HG02938 (cell line): ENCODE data around the gene TRIM29.

ENCODE experiments used
- ATAC-seq: cut with Tn5 transposase; IDR thresholded peaks from one replicate; pipeline ENCODE4 v1.9.1; 2021; ENCODE audit warnings: mild to moderate bottlenecking, moderate library complexity; ENCODE audit not compliant: unreplicated experiment

The TRIM29 gene

DNA sequence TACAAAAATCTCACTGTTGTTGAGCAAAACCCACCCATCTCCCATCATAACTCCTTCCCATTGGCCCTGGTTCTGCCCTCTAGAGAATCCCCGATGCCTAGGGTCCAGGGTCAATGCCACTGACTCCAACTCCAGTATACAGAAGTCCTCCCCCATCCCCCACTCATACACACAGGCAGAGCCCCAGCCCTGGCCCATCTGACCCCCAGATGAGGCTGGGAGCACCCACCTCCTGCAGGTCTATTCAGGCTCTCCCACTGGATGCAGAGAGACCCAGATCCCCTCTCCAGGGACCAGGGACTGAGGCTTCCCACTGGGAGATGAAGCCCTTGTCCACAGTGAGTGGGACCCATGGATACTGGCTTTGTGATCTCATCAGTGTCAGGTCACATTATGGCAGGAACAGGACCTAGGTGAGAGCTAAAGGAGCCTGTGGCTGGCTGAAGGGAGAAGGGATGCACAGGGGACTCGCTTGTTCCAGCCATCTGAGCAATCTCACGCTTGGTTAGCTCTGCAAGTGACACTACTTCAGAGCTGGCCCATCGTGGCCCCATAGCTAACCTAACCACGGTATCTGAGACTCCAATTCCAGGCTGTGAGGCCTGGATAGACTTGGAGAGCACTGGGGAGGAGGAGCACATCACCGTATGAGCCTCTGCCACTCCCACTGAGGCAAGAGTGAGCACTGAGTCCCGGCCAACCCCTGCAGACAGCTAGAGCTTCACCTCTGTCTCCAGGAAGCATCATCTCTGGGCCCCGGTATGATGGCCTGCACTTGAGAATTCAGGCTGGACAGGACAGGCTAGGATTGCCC is 35.7 kb downstream of the TRIM29 start:
- no peak for ATAC-seq

- no peak for ATAC-seq
These were observed 39.4 kb downstream of the TRIM29 start for GRCh38 chr11:120098503-120099020.

DNA sequence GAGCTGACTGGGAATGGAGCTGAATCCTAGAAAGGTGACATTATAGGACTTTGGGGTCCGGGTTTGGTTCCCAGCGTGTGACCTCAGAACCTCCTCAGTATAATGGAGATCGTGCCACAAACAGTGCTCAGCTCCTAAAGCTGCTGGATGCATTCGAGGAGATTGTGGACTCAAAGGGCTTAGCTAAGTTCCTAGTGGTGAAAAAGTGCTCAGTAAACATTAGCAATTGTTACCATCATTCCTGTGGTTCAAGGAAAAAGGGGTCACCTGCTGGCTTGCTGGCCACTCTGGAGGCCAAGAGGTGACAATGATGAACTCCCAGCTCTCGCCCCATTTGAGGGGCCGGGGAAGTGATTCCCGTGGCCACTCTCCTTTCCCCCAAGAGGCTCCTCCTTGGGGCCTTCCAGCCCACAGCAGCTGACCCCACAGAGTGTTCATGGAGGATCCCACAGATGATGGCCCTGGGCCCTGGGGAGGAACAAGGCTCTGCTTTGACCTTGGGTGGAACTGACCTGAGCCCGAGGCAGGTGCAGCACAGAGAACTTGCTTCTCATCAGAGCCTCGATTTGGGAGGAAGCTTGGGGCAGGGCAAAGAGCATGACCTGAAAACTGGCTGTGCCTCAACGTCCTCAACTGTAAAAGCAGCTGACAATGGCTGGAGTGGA is 40.1 kb downstream of the TRIM29 start:
- ATAC-seq, result no peak

DNA sequence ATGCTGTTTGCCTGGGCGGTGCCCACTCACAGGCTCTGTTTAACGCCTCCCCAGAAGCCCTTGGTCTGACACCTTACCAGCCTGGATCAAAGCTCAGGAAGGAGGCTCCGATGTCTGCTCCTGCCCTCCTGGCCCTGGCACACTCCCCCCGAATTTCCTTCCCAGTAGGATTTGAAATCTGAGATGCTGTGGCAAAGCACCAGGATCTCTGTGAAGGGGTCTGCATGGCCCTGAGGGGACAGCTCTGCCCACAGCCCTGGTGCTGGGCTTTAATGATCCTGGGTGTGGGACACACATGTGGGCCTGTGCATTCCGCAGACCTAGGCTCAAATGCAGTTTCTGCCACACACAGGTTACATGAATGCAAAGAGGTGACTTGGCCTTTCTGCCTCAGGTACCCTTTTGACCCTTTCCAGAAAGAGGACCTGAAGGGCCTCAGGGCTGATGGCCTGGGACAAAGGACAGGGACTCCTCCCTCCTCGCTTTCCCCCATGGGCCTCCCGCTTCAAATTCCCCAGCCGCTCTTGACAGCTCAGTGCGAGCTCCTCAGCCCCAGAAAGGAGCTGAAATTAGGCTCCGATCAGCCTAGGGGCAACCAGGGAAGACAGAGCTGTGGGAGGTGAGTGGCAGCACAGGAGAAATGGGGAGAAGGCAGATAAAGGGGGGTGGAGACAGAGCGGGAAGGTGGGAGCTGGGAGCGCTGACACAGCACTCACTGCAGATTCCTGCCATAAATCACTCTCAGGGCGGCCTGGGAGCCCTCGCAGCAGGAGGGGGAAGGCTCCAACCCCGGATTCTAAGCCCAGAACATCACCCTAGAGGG is 41.3 kb downstream of the TRIM29 start:
- no peak for ATAC-seq

DNA sequence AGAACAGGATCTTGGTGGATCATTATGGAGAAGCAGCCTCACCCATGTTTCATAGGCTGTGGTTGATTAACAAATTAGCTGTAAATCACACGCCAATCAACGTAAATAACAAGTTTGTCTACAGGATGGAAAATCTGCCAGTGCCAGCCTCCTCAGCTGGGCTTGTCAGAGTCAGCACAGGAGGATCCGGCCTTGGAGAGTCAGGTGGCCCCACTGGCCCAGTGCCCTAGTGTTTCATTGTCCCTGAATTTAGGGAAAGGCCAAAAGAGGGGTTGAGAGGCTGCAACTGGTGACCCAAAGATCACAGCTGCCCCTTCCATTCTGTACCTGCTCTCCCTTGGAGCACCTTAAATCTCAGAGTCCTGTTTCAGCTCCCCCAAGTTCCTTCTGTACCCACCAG is 42.4 kb downstream of the TRIM29 start:
- no peak for ATAC-seq

GRCh38 chr11:120091701-120092100 is 46.2 kb downstream of the TRIM29 start:
- no peak for ATAC-seq

DNA sequence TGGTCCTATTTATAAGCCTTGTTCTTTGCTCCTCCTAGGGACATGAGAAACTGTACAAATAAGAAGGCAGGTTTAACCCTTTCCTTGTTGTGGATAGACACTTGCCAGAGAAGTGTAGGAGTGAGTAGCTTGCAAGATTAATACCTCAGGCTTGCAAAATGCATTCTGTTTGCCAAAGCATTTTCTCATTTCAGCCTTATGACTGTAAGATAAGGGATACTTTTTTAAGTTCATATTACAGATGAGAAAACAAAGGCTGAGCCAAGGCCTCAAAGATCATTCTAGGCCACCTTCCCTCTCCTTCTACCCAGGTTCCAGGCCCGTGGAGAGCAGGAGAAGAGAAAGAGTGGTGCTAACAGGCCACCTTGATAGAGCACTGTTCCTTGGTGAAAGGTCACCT is 46.8 kb downstream of the TRIM29 start:
- ATAC-seq, result no peak

DNA sequence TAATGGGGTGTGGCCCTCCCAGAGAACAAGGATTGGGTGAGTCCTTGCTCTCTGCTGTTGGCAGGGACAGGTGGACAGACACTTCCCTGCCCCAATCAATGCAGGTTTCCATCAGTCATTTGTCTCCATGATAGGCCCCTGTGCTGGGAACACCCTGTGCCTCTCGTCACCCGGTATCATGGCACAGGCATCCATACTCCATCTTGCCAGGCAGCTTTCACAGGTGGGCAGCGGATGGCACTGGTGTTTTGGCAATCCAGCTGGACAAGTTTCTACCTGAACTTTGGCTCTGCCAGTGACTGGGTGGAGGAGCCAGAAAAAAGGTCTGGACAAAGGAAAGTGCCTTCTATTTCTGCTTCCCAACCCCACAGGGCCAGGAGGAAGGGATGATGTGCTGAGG is 47.5 kb downstream of the TRIM29 start:
- no peak for ATAC-seq

DNA sequence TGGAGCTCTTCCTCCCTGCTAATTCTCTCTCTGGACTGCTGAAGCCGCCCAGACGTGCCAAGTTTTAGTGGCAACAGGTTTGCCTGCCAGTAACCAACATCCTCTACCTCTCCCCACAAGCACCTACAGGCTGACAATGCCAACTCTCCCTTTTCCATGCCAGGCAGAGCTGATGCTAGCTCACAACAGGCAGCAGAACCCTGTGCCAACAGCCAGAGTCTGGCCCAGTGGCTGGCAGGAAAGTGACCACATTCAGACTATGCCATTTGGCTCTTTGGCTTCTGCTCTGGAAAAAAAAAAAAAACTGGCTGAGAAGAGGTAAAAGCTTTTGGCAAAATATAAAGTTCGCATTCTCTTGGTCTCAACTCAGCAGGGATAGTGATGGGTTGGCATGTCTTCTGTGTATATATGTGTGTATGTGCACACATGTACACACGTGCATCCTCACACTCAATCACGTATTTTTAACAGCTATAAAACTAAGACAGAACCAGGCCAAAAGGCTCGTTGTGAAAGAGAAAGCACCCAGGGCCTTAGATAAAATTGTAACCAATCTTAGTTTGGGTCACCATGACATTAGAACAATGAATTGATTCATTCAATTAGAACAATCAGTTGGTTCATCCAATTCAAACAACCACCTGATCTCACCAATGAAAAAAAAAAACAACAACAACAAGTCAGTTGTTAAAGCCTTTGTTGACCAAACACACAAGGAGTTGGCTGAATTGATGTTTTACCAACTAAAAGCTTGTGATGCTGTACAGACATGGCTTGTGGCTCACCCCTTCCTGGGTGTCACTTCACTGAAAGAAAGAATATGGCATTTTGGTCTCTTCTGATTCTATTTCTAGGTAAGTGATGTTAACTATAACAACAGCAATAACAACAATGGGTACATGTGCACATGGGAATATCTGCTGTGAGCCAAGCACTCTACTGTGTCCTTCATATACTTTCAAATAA is 48.6 kb downstream of the TRIM29 start:
- ATAC-seq, result no peak

DNA sequence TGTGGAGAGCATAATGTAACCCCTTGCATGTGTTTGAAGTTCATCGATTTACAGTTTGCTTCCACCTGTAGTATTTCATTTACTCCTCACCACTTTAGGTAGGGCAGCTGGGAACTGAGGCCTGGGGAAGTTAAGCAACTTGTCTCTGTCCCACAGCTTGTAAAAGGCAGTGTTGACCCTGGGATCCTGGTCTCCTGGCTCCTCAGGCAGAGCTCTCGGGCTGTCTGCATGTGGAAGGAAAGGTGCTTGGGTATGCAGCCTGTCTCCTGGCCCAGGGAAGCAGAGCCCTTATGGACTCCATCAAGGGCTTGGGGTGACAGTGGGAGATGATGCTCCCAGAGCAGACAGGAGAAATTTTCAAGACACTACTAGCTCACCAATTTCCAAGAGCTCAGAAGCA is 49.9 kb downstream of the TRIM29 start:
- ATAC-seq, result no peak

- no peak for ATAC-seq
These were observed 51.3 kb downstream of the TRIM29 start for GRCh38 chr11:120086651-120087050.

DNA sequence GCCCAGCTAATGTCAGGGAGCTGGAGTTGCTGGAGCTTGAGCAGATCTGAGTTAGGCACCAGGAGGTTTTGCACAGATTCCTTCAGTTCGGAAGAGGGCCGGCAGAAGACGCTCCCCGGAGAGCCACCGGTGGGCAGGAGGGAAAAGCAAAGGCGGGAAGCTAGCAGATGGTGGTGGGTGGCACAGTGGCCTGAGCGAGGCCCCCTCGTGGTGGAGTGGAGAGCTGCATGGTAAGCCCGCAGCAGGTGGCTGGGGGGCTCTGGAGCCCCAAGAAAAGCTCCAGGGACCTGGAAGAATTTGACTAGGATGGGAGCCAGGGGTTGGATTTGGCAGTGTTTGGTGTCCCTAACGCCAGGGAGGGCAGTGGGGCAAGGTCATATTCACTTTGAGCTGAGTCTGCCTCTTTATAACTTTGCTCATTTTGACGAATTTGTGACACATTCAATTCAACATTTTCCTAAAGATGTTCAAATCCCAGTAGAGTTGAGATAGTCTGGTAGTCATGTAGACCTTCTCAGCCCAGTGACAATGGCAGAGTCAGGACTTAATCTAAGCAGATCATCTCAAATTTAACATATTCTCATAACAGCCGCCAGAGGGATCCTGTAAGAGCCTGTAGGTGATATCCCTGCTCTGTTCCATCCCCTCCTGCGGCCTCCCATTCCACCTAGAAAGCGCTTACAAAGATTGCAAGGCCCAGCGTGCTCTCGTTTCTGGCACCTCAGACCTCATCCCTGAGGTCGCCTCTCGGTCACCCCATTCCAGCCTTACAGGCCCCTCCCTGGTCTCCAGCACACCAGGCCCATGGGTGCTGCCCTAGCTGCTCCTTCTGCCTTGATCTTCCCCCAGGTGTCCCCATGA is 57.9 kb downstream of the TRIM29 start:
- no peak for ATAC-seq

DNA sequence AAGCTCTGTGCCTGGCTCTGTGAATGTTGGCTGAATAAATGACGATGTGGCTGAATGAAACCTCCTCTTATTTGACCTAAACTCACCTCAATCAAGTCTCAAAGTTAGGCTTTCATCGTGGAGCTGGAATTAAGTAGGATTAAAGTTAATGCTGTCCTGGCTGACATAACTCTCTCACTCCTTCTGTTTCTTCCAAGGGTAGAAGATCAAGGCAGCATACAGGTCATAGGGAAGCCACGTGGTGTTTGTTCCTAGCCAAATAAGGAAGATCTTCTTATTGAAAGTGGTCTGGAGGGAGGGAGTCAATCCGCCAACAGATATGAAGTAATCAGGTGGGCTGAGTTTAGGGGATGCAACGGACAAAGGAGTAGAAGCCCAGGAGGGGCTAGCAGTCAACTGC is 59.5 kb downstream of the TRIM29 start:
- no peak for ATAC-seq

- ATAC-seq, result no peak
These were observed 63.8 kb downstream of the TRIM29 start for GRCh38 chr11:120074076-120074475.

DNA sequence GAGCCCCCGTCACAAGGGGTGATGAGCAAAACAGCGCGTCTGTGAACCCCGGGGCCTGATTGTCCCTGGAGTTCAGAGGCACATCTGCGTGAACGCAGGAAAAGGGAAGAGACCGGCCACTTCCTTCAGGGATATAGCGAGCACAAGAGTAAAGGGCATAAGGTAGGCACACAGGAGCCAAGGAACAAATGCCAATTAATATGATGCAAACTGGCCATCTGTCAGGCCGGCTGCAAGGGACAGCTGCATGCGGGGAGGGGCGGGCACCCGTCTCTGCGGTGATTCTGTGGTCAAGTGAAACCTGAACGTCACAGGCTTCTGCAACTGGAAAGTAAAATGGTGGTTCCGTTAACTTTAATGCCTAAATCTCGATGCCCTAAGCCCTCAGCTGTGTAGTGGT is 64.7 kb downstream of the TRIM29 start:
- ATAC-seq, result no peak

DNA sequence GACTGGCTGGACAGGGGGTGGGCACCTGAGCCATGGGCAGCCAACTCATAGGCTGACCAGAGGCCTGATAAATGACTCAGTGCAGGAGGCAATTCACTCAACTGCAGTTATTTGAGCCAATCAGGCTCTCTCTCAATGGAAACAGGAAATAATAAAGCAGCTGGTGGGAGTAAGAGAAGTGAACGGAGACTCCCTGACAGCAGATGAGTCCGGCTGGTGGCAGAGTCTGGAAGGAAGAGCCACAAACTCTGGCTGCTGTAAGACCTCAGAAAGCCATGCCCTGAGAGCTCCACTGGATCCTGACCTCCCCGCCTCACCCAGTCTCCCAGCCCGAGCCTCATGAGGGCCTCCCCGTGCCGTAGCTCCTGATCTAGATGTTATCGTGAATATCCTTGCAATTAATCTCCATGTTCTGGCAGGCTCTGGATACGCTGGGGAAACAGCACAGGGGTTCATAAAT is 69.8 kb downstream of the TRIM29 start:
- no peak for ATAC-seq

DNA sequence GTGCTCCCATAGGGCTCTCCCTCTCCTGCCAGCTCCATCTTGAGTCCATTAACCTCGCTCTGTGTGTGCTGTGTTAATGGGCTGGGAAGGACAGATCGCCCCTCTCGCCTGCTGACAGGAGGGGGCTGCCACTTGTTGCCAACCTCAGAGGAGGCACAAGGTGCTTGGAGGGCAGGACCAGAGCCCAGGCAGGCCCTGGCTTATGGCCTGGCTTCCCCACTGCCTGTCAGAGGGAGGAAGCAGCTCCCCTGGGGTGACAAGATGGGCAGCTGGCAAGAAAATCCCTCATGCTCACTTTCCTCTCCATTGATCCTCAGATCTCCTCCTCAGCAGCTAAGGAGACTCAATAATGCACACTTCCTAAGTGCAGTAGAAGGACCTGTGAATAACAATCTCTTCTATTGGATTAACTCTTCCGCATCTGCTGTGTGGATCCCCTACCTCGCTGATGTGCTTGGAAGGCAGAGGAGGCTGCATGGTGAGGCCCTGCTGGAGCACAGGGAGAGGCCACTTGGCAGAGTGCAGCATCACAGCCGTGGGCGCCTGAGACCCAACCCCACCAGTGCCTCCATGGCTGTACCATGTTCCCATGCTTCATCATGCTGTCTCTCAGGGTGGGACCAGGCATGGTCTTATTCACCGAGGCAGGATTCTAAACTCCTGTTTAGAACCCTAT is 70.3 kb downstream of the TRIM29 start:
- no peak for ATAC-seq

DNA sequence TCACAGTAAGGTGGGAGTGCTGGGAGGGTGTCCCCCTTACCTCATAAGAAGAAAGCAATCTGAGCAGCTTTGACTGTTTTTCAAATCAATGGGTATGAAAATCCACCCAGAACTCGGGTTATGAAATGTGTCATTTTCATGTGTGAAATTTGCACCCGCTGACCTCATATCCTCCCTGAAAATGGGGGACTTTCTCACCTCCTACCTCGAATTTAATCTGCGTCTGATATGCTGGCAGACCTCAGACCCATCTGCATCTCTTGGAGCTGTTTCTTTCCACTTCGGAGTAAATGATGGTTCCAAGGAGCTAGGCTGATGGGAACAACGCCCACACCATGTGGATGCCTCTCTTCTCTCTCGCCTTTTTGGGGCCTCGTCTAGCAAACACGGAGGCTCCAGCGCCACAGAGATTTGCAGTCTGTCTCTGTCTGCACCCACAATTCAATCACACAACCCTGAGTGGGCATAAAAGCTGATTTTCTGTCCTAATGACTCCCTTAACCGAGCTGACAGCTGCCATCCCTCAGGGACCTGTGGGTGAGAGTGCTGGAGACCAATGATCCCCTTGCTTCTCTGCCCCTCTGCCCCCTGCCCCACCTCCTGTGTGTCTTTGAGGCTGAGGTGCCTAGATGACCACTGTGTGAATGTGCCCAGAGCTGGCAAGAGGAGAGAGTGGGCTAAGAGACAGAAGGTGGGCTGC is 71.0 kb downstream of the TRIM29 start:
- ATAC-seq, result no peak
